ENCODE data around the gene CDX1. TPM values are rescaled to one million over a fixed set of nuclear protein-coding genes. Genes with fewer than 3 reads are reported as not detected.

Gene CDX1
- total RNA-seq, 1 experiment from 2014 or later, result not detected

DNA sequence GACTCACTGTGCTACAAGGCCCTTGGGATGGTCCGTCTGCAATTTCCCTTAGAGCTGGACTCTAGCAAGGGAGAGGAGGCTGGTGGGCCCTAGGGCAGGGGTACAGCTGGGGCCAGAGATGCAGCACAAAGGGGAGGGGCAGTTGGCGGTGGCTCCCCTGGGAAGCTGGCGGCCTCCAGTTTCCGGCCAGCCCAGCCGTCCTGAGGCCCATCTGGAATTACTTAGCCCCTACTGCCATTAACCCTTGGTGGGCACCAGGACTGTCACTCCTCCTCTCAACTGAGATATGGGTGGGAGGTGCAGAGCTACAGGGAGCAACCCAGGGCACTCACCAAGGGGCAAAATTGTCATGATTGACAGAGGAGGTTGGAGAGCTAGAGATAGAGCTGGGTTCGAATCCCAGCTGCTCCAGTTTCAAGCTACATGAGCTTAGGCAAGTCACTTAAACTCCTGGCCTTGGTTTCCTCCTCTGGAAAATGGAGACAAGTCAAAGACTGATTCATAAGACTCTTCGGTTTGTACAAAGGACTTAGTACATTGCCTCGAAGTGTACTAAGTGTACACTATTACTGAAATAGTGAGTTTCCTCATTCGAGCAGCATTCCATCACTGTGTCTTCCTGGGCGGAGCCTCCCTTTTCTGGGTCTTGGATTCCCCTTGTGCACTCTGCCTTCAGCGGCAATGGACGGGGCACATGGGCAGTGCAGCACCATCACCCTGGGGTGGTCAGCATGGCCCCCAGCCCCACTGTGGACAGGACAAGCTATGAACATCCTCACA lies 8.2 kb upstream of the CDX1 start:
- Histone ChIP-seq H2AFZ (ENCODE audit: low read length) (no peak overlapping the region), H3K4me2 (ENCODE audit: low read length) (no peak overlapping the region)
- TF ChIP-seq EZH2 (IDR thresholded peaks at IDR 0.05; ENCODE audit: low read length, unreplicated experiment) (no peak), EZH2phosphoT487 (IDR thresholded peaks at IDR 0.05; ENCODE audit: borderline replicate concordance, low read length) (no peak)
- TF ChIP-seq, protein P1, sequence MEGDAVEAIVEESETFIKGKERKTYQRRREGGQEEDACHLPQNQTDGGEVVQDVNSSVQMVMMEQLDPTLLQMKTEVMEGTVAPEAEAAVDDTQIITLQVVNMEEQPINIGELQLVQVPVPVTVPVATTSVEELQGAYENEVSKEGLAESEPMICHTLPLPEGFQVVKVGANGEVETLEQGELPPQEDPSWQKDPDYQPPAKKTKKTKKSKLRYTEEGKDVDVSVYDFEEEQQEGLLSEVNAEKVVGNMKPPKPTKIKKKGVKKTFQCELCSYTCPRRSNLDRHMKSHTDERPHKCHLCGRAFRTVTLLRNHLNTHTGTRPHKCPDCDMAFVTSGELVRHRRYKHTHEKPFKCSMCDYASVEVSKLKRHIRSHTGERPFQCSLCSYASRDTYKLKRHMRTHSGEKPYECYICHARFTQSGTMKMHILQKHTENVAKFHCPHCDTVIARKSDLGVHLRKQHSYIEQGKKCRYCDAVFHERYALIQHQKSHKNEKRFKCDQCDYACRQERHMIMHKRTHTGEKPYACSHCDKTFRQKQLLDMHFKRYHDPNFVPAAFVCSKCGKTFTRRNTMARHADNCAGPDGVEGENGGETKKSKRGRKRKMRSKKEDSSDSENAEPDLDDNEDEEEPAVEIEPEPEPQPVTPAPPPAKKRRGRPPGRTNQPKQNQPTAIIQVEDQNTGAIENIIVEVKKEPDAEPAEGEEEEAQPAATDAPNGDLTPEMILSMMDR (conservative IDR thresholded peaks at IDR 0.05; ENCODE audit: low read depth, low read length), result no peak

DNA sequence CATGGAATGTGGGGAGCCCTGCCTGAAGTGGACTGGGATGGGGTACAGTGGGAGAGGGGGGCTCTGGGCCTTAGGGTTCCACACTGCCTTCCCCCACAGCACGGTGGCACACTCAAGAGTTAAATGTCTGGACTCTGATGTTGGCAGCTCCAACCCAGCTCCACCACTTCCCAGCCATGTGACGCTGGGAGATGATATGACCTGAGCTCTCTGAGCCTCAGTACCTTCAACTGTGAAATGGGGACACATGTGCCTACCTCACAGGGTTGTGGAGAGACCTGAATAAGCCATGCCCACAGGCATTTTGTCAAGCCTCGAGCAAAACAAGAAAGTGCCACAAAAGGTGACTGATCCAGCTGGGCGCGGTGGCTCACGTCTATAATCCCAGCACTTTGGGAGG lies 7.5 kb upstream of the CDX1 start:
- Histone ChIP-seq H3K4me2 (ENCODE audit: low read length) (no peak overlapping the region), H3F3A (ENCODE audit: low read length, unreplicated experiment) (no peaks in the 10 kb centered on the region), H3K36me3 (ENCODE audit: low read depth, low read length) (no peaks in the 10 kb centered on the region), H3K27ac (ENCODE audit: low read length) (no peak overlapping the region), H3K79me2 (ENCODE audit: low read length) (no peaks in the 10 kb centered on the region), H3K4me1 (ENCODE audit: insufficient read depth, low read length) (peaks cover 5% of the 10 kb centered on the region; the same call in 1 of the 2 replicates), H4K20me1 (ENCODE audit: low read length) (no peaks in the 10 kb centered on the region), H3K4me3 (ENCODE audit: low read length) (no peak overlapping the region), H3K9me2 (replicated peaks; ENCODE audit: low read length) (no peaks in the 10 kb centered on the region), H3K9me3 (ENCODE audit: low read length) (no peaks in the 10 kb centered on the region), H3K27me3 (ENCODE audit: low read length) (no peaks in the 10 kb centered on the region), H3K9ac (ENCODE audit: low read length) (no peak overlapping the region), H2AFZ (ENCODE audit: low read length) (no peak overlapping the region)
- intact Hi-C loops (cut with micrococcal nuclease), result no loop called here
- ChIA-PET POLR2A (ENCODE audit: unreplicated experiment) (no interaction called here), CTCF (interaction anchor here (0.6 to 0.7 kb wide), 2 partner anchors 51 to 642 kb away, joined by 3 to 7 read pairs; no protein-coding TSS in a partner anchor)
- DNase-seq, result no peak
- no peak for ATAC-seq
- no TSS peak for BruUV-seq (replicated peaks)
- TF ChIP-seq, protein P1 (conservative IDR thresholded peaks at IDR 0.05; ENCODE audit: low read depth, low read length), result no peak
- TF ChIP-seq EZH2 (IDR thresholded peaks at IDR 0.05; ENCODE audit: low read length, unreplicated experiment), result no peak
- TF ChIP-seq EZH2phosphoT487 (IDR thresholded peaks at IDR 0.05; ENCODE audit: borderline replicate concordance, low read length), result no peak

More for the DNA sequence above, 8.2 kb upstream of the CDX1 start:
- Histone ChIP-seq H4K20me1 (ENCODE audit: low read length) (no peaks in the 10 kb centered on the region), H3K27ac (ENCODE audit: low read length) (no peak overlapping the region), H3K9me3 (ENCODE audit: low read length) (no peaks in the 10 kb centered on the region), H3K79me2 (ENCODE audit: low read length) (no peaks in the 10 kb centered on the region), H3K4me1 (ENCODE audit: insufficient read depth, low read length) (peaks cover 5% of the 10 kb centered on the region; the same call in 1 of the 2 replicates), H3K27me3 (ENCODE audit: low read length) (no peaks in the 10 kb centered on the region), H3K9me2 (replicated peaks; ENCODE audit: low read length) (no peaks in the 10 kb centered on the region), H3K4me3 (ENCODE audit: low read length) (no peak overlapping the region), H3K9ac (ENCODE audit: low read length) (no peak overlapping the region), H3F3A (ENCODE audit: low read length, unreplicated experiment) (no peaks in the 10 kb centered on the region), H3K36me3 (ENCODE audit: low read depth, low read length) (no peaks in the 10 kb centered on the region)
- POLR2A ChIA-PET (ENCODE audit: unreplicated experiment), result no interaction called here
- ATAC-seq (no peak), DNase-seq (no peak)
- CTCF ChIA-PET, result interaction anchor here (0.6 kb wide), 1 partner anchor 74 kb away, joined by 3 read pairs; no protein-coding TSS in a partner anchor
- intact Hi-C loops (cut with micrococcal nuclease), result no loop called here
- no TSS peak for BruUV-seq (replicated peaks)

GRCh38 chr5:150159741-150160179 lies 6.8 kb upstream of the CDX1 start:
- DNase-seq (no peak), ATAC-seq (no peak)
- intact Hi-C loops (cut with micrococcal nuclease), result no loop called here
- no peak overlapping the region for H3K4me3 ChIP-seq (ENCODE audit: low read length)
- H3K36me3 ChIP-seq (ENCODE audit: low read depth, low read length), result no peaks in the 10 kb centered on the region
- BruUV-seq (replicated peaks), result no TSS peak
- no peak overlapping the region for H2AFZ ChIP-seq (ENCODE audit: low read length)
- H4K20me1 ChIP-seq (ENCODE audit: low read length), result no peaks in the 10 kb centered on the region
- H3F3A ChIP-seq (ENCODE audit: low read length, unreplicated experiment), result no peaks in the 10 kb centered on the region
- no peak overlapping the region for H3K9ac ChIP-seq (ENCODE audit: low read length)
- CTCF ChIA-PET, result interaction anchor here (0.7 kb wide), 1 partner anchor 51 kb away, joined by 7 read pairs; no protein-coding TSS in a partner anchor
- H3K4me1 ChIP-seq (ENCODE audit: insufficient read depth, low read length), result peaks cover 5% of the 10 kb centered on the region; the same call in 1 of the 2 replicates
- TF ChIP-seq, protein P1 (conservative IDR thresholded peaks at IDR 0.05; ENCODE audit: low read depth, low read length), result no peak
- no peak for TF ChIP-seq EZH2phosphoT487 (IDR thresholded peaks at IDR 0.05; ENCODE audit: borderline replicate concordance, low read length)
- no peak for TF ChIP-seq EZH2 (IDR thresholded peaks at IDR 0.05; ENCODE audit: low read length, unreplicated experiment)
- POLR2A ChIA-PET (ENCODE audit: unreplicated experiment), result no interaction called here
- H3K9me3 ChIP-seq (ENCODE audit: low read length), result no peaks in the 10 kb centered on the region
- no peaks in the 10 kb centered on the region for H3K27me3 ChIP-seq (ENCODE audit: low read length)
- H3K9me2 ChIP-seq (replicated peaks; ENCODE audit: low read length), result no peaks in the 10 kb centered on the region
- no peak overlapping the region for H3K4me2 ChIP-seq (ENCODE audit: low read length)
- H3K79me2 ChIP-seq (ENCODE audit: low read length), result no peaks in the 10 kb centered on the region
- H3K27ac ChIP-seq (ENCODE audit: low read length), result no peak overlapping the region
